ENCODE data around the gene MYO10. TPM values are rescaled to one million over a fixed set of nuclear protein-coding genes. Genes with fewer than 3 reads are reported as not detected.

MYO10 gene
- total and polyA plus RNA-seq, 2 of the 8 experiments (the other 6 are each of a cell fraction or from before 2014, with no cell fraction given), result 21.5 to 107 TPM

- no peak overlapping the region for H4K91ac ChIP-seq (replicated peaks; ENCODE audit: insufficient read length, low read length)
- no peak overlapping the region for H4K5ac ChIP-seq (ENCODE audit: insufficient read length, low read depth, low read length)
- H4K20me1 ChIP-seq (replicated peaks in 1 of 2; ENCODE audit: control insufficient read depth in 1 of 2, insufficient read depth in 2 of 2, low read length in 2 of 2), result peaks cover 6 to 8% of the 10 kb centered on the region in 2 experiments
- H3K79me1 ChIP-seq (ENCODE audit: low read depth, low read length), result no peaks in the 10 kb centered on the region
- H3K23me2 ChIP-seq (ENCODE audit: low read depth, low read length), result no peaks in the 10 kb centered on the region
- H2BK20ac ChIP-seq (ENCODE audit: low read length), result no peak overlapping the region
- H2BK12ac ChIP-seq (ENCODE audit: low read depth, low read length), result no peak overlapping the region
- peaks cover 60 to 97% (median 82%) of the 10 kb centered on the region in 4 experiments for H3K36me3 ChIP-seq (ENCODE audit: control insufficient read depth in 2 of 4, insufficient read depth in 4 of 4, low read length in 3 of 4)
- FAIRE-seq (no peak), DNase-seq (ENCODE audit: low read depth in 1 of 2, low spot score in 2 of 2) (no peak)
- H3K4me1 ChIP-seq (replicated peaks in 1 of 4; ENCODE audit: control insufficient read depth in 3 of 4, insufficient read depth in 4 of 4, low read length in 3 of 4), result no peaks in the 10 kb centered on the region
- H3K56ac ChIP-seq (replicated peaks; ENCODE audit: insufficient read length, low read depth, low read length), result no peak overlapping the region
- no peak overlapping the region for H3K9ac ChIP-seq (replicated peaks in 1 of 4; ENCODE audit: extremely low read depth in 1 of 4, low read depth in 3 of 4, low read length in 3 of 4)
- no peak overlapping the region for H2AK5ac ChIP-seq (ENCODE audit: low read depth, low read length)
- 91% methylated on average over 3 of the region's 3 CpGs; no CpG with 5 or more reads in 1 of the 2 experiments for WGBS, 2 experiments (ENCODE audit: extremely low coverage in 1 of 2, insufficient coverage in 1 of 2, insufficient read length in 1 of 2, insufficient replicate concordance in 2 of 2, low coverage in 1 of 2, low lambda C conversion rate in 2 of 2, missing lambda C conversion rate in 1 of 2)
- TF ChIP-seq TAF1 (IDR thresholded peaks at IDR 0.05; ENCODE audit: low read depth, low read length) (no peak), ZNF274 (IDR thresholded peaks at IDR 0.05; ENCODE audit: borderline replicate concordance, extremely low read depth, low read length) (no peak), SP4 (IDR thresholded peaks at IDR 0.05; ENCODE audit: low read length) (no peak), BCL11A (IDR thresholded peaks at IDR 0.05; ENCODE audit: low read depth in 2 of 2, low read length in 2 of 2) (no peak), SP2 (IDR thresholded peaks at IDR 0.05; ENCODE audit: low read length) (no peak), RXRA (IDR thresholded peaks at IDR 0.05; ENCODE audit: insufficient read depth, low read depth, low read length) (no peak), RNF2 (IDR thresholded peaks at IDR 0.05; ENCODE audit: borderline replicate concordance, low read depth, low read length, missing control alignments, poor library complexity, severe bottlenecking) (no peak), SUZ12 (IDR thresholded peaks at IDR 0.05; ENCODE audit: low read length) (no peak), KDM4A (IDR thresholded peaks at IDR 0.05; ENCODE audit: low read depth, low read length, severe bottlenecking) (no peak), CEBPB (IDR thresholded peaks at IDR 0.05; ENCODE audit: low read depth, low read length) (no peak)
- no peak overlapping the region for H2BK120ac ChIP-seq (replicated peaks; ENCODE audit: low read depth, low read length)
- H3K27me3 ChIP-seq (replicated peaks in 1 of 4; ENCODE audit: control insufficient read depth in 3 of 4, extremely low read depth in 1 of 4, insufficient read depth in 3 of 4, low read length in 3 of 4), result no peaks in the 10 kb centered on the region
- POLR2A ChIA-PET (ENCODE audit: partially characterized antibody), result interaction anchor here (1.2 to 1.6 kb wide), 2 partner anchors 19 to 22 kb away, joined by 3 read pairs; no protein-coding TSS in a partner anchor
- H4K8ac ChIP-seq (ENCODE audit: extremely low read depth, insufficient read depth, low read length), result no peak overlapping the region
- no peak overlapping the region for H3K4ac ChIP-seq (replicated peaks; ENCODE audit: insufficient read length, low read depth, low read length)
- no peaks in the 10 kb centered on the region for H3K9me3 ChIP-seq (ENCODE audit: insufficient read depth in 2 of 2, low read depth in 1 of 2, low read length in 1 of 2)
- H2BK5ac ChIP-seq (ENCODE audit: low read depth, low read length), result no peak overlapping the region
- no peak overlapping the region for H3K14ac ChIP-seq (ENCODE audit: insufficient read length)
- CTCF ChIA-PET (ENCODE audit: partially characterized antibody), result interaction anchor here (5.1 to 6.5 kb wide), 2 partner anchors 10 to 21 kb away, joined by 25 to 51 read pairs; no protein-coding TSS in a partner anchor
- no peak overlapping the region for H3K4me2 ChIP-seq (ENCODE audit: insufficient read depth in 1 of 2, low read depth in 2 of 2, low read length in 2 of 2)
- no peak overlapping the region for H2AFZ ChIP-seq (ENCODE audit: low read length)
- H3K18ac ChIP-seq (ENCODE audit: extremely low read depth, low read length), result no peak overlapping the region
- no peaks in the 10 kb centered on the region for H3K79me2 ChIP-seq (ENCODE audit: control insufficient read depth in 1 of 2, insufficient read depth in 2 of 2, low read length in 2 of 2)
- H3K23ac ChIP-seq (ENCODE audit: insufficient read length), result no peak overlapping the region
- H3K27ac ChIP-seq (ENCODE audit: low read depth, low read length), result no peak overlapping the region
- H2BK15ac ChIP-seq (ENCODE audit: low read length), result no peak overlapping the region
- no peak overlapping the region for H3K4me3 ChIP-seq (ENCODE audit: extremely low read depth in 1 of 4, insufficient read depth in 2 of 4, low read depth in 3 of 4, low read length in 4 of 4)
Observed at GRCh38 chr5:16669776-16670175, 266.3 kb downstream of the MYO10 start.
